ENCODE measurements around the gene PIGO.

The PIGO gene

GRCh38 chr9:35106343-35106730 is 9.9 kb upstream of the PIGO start:
- no peak for DNase-seq (ENCODE audit: low read depth in 2 of 2)

- DNase-seq (ENCODE audit: low read depth in 2 of 2) = no peak
Measured at GRCh38 chr9:35105571-35106342, 9.4 kb upstream of the PIGO start.

DNA sequence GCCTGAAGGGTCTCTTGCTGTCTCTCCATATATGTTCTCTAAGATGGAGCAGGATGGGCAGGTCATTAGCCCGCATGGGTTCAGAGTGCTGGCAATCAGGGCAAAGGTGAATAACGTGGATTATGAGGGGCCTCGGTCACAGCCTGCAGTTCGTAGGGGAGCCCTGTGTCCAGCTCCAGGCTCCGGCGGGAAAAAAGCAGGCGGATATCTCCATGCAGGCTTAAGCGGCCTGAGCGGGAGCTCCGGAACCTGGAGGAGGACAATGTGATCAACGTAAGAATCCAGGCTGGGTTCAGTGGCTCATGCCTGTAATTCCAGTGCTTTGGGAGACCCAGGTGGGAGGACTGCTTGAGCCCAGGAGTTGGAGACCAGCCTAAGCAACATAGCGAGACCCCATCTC is 8.7 kb upstream of the PIGO start:
- no peak for DNase-seq (ENCODE audit: low read depth in 2 of 2)

DNA sequence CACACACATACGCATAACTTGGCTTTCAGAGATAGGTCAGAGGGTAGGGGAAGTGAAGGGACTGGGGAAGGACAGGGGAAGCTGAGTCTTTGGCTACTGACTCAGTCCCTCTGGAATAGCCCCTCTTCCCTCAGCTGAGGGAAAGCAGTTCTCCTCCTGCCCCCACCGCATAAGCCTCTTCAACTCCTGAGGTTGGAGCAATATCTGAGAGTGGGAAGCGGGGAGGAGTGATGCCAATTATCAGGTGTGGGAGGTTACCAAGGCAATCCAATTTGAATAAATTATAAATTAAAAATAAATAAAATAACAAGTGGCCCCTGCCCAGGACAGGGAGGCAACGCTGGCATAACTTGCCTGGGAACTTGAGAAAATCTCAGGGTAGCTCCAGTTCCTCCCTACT is 8.2 kb upstream of the PIGO start:
- no peak for DNase-seq (ENCODE audit: low read depth in 2 of 2)

GRCh38 chr9:35103660-35104191 is 7.3 kb upstream of the PIGO start:
- no peak for DNase-seq (ENCODE audit: low read depth in 2 of 2)

- DNase-seq (ENCODE audit: low read depth in 2 of 2) = peak; percentile 84 to 88
Measured at GRCh38 chr9:35102769-35103659, 6.6 kb upstream of the PIGO start, which contains the start of gene STOML2. STOML2 (minus strand) TSS chr9:35103131; CDS start chr9:35103094, 37 bp downstream.

- DNase-seq (ENCODE audit: low read depth in 2 of 2) = no peak
Measured at GRCh38 chr9:35102465-35102768, 6.0 kb upstream of the PIGO start.

DNA sequence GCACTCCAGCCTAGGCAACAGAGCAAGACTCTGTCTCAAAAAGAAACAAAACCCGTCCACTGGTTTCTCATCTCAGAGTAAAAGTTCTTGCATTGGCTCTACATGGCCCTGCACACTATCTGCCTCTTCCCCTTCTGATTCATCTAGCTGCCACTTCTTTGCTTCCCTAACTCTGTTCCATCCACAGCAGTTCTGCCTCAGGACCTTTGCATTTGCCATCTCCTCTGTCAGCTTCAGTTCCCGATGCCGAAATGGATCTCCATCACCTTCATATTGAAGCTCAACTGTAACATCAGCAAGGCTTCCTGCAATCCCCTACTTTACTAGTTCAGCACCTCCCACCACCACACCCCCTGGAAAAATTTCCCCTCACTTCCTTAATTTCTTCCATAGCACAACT is 1.2 kb upstream of the PIGO start:
- no peak for DNase-seq (ENCODE audit: low read depth in 2 of 2)

DNA sequence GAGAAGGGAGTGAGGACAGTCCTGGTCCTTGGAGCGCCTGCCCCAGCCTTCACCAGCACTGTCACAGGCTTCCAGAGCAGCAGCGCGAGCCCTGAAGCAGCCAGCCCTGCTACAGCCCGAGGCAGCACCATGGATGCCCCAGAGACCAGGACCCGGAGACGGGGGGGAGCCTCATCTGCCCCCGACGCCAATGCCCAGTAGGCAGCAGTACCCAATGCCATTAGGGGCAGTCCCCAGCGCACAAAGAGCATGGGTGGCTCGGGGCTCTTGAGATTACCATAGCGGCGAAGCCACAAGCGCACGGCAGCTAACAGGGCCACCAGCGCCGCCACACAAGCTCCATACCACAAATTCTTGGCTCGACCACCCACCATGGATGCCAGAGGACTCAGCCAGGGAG is 4.9 kb downstream of the PIGO start:
- DNase-seq (ENCODE audit: low read depth in 2 of 2) = no peak

GRCh38 chr9:35089434-35089833 is 7.0 kb downstream of the PIGO start:
- no peak for DNase-seq (ENCODE audit: low read depth in 2 of 2)

DNA sequence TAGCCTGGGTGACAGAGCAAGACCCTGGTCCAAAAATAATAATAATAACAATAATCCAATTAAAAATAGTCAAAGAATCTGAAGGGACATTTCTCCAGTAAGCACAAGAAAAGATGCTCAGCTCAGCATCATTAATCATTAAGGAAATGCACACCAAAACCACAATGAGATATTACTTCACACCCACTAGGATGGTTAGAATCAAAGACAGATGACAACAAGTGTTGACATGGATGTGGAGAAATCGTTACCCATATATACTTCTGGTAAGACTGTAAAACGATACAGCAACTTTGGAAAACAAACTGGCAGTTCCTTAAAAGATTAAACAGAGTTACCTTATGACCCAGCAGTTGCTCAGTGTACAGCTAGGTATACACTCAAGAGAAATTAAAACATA is 11.3 kb downstream of the PIGO start:
- no peak for DNase-seq (ENCODE audit: low read depth in 2 of 2)

- DNase-seq (ENCODE audit: low read depth in 2 of 2) = peak; percentile 73 to 83
Measured at GRCh38 chr9:35079426-35080341, 16.7 kb downstream of the PIGO start, which contains the start of gene FANCG. FANCG (minus strand) TSS chr9:35079942; CDS start chr9:35079524, 418 bp downstream.

DNA sequence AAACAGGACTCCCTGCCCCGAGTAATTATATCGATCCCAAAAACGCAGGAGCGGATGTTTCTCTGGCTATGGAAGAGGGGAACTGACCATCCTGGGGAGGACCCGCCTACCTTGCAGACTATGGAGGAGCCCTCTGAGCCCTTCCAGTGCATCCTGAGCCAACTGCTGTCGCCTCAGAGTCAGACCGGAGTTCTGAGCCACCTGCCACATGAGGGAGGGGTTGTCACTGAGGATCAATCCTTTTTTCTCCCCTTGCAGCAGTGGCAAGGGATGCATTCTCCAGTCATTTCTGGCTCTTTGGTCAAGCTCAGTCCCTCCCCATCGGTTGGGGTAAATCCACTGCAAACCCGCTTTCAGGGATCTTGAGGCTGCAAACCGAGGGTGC is 17.4 kb downstream of the PIGO start:
- DNase-seq (ENCODE audit: low read depth in 2 of 2) = no peak

DNA sequence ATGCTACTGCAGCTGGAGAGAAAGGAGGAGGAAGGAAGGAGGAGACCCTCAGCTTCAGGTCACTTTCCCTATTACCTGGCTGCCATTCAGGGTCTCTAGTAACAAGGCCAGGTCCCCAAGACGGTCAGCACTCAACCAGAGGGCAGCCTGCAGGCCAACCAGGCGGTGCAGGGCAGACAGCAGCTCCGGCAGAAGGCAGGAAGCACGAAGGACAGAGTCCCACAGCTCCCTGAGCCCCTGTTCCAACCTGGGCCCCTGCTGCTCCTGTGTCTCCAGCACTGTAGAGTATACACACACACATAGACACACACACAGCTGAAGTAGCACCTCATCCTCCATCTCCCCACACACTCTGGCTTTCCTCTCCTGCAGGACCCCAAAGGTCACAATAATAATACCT is 18.3 kb downstream of the PIGO start:
- no peak for DNase-seq (ENCODE audit: low read depth in 2 of 2)

- no peak for DNase-seq (ENCODE audit: low read depth in 2 of 2)
Measured at GRCh38 chr9:35076848-35077247, 19.5 kb downstream of the PIGO start.

- DNase-seq (ENCODE audit: low read depth in 2 of 2) = no peak
Measured at GRCh38 chr9:35075358-35075757, 21.0 kb downstream of the PIGO start.

DNA sequence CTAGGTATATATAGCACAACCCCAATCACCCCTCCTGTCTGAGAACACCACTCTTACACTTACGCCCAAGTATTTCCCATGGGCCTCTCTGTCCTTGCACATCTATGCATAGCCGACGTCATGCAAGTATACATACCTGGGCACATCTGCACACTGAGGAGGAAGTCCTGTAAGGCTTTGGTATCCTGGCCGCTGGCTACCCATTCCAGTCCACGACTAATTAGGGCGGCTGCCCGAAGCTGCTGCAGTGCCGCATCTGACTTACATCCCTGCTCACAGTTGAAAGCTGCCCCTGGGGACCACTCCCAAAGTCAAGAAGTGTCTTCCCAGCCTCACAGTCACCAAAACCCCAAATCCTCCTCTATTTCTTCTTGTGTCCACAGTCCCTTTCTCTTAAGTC is 21.6 kb downstream of the PIGO start:
- no peak for DNase-seq (ENCODE audit: low read depth in 2 of 2)

GRCh38 chr9:35074141-35074540 is 22.2 kb downstream of the PIGO start:
- no peak for DNase-seq (ENCODE audit: low read depth in 2 of 2)

- no peak for DNase-seq (ENCODE audit: low read depth in 2 of 2)
Measured at GRCh38 chr9:35073279-35073612, 23.1 kb downstream of the PIGO start.

DNA sequence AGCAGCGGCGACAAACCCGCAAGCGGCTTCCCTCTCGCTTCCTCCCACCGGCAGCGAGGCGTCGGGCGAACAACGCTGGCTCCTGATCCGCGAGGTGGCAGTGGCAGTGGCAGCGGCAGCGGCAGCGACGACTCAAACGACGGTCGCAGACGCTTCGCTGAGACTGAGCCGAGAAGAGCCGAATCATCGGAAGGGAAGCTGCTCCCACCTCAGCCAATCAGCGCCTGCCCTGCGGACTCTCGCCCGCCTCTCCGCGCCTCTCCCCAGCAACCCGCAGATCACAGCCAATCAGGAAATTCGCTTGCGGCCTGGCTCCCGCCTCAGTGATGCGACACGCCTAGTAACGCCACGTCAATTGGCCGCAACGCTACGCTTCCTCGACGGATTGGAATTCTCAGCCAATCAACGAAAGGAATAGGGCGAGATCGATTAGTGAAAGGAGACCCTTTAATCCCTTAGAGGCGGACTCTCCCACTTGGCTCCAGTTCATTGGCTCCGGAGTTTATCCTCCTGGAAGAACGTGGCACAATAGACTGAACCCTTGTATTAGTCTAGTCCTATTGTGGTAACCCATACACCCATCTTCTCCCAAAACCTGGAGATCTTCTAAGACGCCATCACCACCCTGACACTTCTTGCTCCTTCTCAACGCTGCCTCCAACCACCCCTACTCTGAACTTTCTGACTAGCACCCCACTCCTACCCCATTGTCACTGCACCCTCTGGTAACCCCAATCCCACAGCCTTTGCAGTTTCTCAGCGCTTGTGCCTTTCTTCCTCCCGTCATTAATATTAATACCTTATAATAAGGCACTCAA is 23.7 kb downstream of the PIGO start, which contains the start of gene VCP:
VCP (minus strand) TSS at position 165 of the 818 bp plus-strand sequence. CDS start 272 bp downstream, outside the sequence.
- DNase-seq (ENCODE audit: low read depth in 2 of 2) = peak; percentile 91 to 96
